Measurements from ENCODE around the gene MRPL23. TPM values are rescaled to one million over a fixed set of nuclear protein-coding genes. Genes with fewer than 3 reads are reported as not detected.

The MRPL23 gene
- total and polyA plus RNA-seq, 3 donors from 2014 or later, result 50.0 to 109 (median 92.1) TPM

DNA sequence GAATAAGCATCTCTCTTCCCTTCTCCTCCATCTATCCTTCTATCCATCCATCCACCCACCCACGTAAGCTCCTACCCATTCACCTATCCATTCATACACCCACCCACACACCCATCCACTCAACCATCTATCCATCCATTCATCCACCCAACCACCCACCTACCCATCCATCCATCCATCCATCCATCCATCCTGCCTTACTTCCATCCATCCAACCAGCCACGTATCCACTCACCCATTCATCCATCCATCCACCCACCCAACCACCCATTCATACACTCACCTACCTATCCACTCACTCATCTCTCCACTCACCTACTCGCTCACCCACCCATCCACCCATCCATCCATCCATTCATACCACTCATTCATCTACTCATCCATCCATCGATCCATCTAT is 14.5 kb upstream of the MRPL23 start:
- TF ChIP-seq, protein P1, sequence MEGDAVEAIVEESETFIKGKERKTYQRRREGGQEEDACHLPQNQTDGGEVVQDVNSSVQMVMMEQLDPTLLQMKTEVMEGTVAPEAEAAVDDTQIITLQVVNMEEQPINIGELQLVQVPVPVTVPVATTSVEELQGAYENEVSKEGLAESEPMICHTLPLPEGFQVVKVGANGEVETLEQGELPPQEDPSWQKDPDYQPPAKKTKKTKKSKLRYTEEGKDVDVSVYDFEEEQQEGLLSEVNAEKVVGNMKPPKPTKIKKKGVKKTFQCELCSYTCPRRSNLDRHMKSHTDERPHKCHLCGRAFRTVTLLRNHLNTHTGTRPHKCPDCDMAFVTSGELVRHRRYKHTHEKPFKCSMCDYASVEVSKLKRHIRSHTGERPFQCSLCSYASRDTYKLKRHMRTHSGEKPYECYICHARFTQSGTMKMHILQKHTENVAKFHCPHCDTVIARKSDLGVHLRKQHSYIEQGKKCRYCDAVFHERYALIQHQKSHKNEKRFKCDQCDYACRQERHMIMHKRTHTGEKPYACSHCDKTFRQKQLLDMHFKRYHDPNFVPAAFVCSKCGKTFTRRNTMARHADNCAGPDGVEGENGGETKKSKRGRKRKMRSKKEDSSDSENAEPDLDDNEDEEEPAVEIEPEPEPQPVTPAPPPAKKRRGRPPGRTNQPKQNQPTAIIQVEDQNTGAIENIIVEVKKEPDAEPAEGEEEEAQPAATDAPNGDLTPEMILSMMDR (IDR thresholded peaks at IDR 0.05), result no peak
- TF ChIP-seq POLR2A (IDR thresholded peaks at IDR 0.05), result no peak
- no peak overlapping the region for H3K27ac ChIP-seq
- WGBS, 2 donors, result 97% methylated on average over 4 of the region's 4 CpGs
- H3K27me3 ChIP-seq, result no peaks in the 10 kb centered on the region
- H3K4me3 ChIP-seq, result no peak overlapping the region
- H3K36me3 ChIP-seq (ENCODE audit: low read depth, missing control alignments), result no peaks in the 10 kb centered on the region
- no peak for DNase-seq
- H3K4me1 ChIP-seq, result peaks cover 27% of the 10 kb centered on the region
- H3K9me3 ChIP-seq, result no peaks in the 10 kb centered on the region
- intact Hi-C loops (cut with DNase I; ENCODE audit: low total_unique reads), result no loop called here

DNA sequence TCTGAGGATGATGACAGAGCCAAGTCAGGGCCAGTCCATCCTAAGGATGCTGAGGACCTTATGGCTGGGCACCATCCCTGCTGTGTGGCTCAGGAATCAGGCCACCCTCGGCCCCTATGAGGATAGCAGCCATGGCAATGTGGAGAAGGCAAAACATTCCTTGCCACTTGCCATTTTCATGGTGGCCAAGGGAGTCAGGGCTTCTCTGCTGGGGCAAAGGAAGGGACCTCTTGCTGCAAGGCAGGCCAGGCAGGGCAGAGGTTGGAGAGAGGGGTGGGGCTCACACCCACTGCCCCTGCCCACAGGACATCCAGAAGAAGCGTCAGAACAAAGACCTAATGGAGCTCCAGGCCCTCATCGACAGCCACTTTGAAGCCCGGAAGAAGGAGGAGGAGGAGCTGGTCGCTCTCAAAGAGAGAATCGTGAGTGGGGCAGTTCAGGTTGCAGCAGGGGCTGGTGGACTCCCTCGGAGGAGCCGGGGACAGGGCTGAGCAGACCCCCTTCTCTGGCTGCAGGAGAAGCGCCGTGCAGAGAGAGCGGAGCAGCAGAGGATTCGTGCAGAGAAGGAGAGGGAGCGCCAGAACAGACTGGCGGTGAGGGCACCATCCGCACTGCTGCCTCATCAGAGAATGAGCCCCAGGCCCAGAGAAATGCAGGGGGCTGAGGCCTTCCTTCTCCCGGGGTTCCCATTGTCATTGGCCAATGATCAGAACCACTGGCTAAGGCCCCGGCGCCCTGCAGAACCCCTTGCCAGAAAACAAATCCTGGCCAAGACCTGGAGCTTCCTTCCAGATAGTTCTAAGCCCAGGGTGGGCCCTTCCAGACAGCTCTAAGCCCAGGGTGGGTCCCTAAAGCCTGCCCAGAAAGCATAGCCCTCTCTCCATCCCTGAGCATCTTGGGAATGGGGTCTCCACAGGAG is 13.5 kb upstream of the MRPL23 start:
- Histone ChIP-seq H3K36me3 (ENCODE audit: low read depth, missing control alignments) (no peaks in the 10 kb centered on the region), H3K27ac (no peak overlapping the region), H3K27me3 (no peaks in the 10 kb centered on the region), H3K4me1 (peaks cover 28% of the 10 kb centered on the region), H3K9me3 (no peaks in the 10 kb centered on the region), H3K4me3 (no peak overlapping the region)
- TF ChIP-seq, protein P1 (IDR thresholded peaks at IDR 0.05), result no peak
- TF ChIP-seq POLR2A (IDR thresholded peaks at IDR 0.05), result no peak
- WGBS, 2 donors, result 86 to 89% methylated on average over 18 of the region's 18 CpGs
- intact Hi-C loops (cut with DNase I; ENCODE audit: low total_unique reads), result no loop called here
- DNase-seq, result no peak

DNA sequence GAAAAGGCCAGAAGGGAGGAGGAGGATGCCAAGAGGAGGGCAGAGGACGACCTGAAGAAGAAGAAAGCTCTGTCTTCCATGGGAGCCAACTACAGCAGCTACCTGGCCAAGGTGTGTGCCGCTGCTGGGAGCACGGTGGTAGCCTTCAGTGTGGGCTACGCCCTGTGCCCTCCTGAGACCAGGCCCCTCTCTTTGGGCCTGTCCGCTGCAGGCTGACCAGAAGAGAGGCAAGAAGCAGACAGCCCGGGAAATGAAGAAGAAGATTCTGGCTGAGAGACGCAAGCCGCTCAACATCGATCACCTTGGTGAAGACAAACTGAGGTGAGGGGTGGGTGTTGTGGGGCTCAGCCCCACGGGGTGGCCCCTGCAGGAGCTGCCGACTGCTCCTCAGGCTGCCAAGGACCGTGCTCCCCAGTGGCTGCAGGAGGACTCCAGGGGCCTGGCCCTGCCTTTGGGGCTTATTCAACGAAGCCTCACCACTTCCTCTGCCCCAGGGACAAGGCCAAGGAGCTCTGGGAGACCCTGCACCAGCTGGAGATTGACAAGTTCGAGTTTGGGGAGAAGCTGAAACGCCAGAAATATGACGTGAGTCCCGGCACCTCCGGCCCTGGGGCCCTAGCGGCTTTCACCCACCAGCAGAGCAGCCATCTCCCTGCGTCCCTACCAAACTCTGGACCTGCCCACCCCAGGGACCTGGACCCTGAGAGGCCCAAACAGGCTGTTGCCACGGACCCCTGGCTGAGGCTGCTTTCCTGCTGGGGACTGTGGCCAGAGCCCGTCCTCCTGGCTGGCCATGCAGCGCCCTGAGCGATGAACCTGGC is 12.6 kb upstream of the MRPL23 start:
- no peak for DNase-seq
- no peaks in the 10 kb centered on the region for H3K27me3 ChIP-seq
- TF ChIP-seq, protein P1 (IDR thresholded peaks at IDR 0.05), result no peak
- TF ChIP-seq POLR2A (IDR thresholded peaks at IDR 0.05), result no peak
- WGBS, 2 donors, result 85% methylated on average over 17 to 23 of the region's 24 CpGs
- H3K4me1 ChIP-seq, result peaks cover 32% of the 10 kb centered on the region
- H3K4me3 ChIP-seq, result no peak overlapping the region
- no peaks in the 10 kb centered on the region for H3K36me3 ChIP-seq (ENCODE audit: low read depth, missing control alignments)
- no peak overlapping the region for H3K27ac ChIP-seq
- H3K9me3 ChIP-seq, result no peaks in the 10 kb centered on the region
- intact Hi-C loops (cut with DNase I; ENCODE audit: low total_unique reads), result no loop called here

DNA sequence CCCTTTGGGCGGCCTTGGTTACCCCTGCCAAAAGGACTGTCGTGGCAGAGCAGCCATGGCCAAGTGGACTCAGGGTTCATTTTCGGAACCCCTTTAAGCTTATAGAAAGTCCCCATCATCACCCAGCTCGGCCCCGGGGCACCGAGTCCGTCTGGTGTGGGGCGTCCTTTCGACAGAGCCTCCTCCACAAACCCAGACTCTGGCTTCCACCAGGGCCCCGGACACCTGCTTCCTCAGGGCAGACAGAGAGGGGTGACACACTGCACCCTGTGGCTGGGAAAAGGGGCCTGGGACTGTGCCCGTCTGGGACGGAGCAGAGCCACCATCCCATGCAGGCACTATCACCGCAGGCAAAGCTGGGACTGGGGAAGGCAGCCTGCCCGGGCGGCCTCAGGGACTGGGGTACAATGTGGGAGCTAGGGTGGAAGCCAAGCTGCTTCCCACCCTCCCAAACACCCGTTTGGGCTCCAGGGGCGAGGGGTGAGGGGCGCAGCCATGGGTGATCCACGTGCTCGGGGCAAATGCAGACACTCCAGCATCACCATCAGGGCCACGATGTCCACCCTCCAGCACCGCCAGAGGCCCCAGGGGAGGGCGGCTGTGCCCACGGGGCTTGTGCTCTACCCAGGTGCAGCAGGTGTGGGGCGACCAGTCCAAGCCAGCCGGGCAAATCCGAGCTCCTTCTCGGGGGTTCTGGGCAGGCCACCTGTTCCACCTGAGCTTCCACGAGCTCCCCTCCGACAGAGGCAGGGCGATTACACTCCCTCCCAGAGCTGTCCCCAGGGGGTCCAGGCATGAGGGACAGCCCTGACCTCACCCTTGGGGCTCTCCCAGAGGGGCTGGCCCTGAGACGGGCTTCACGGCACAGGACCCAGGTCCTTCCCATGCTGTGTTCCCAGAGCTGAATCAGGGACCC is 11.7 kb upstream of the MRPL23 start:
- no peak for DNase-seq
- H3K36me3 ChIP-seq (ENCODE audit: low read depth, missing control alignments), result no peaks in the 10 kb centered on the region

More for the DNA sequence above, 11.7 kb upstream of the MRPL23 start:
- H3K27me3 ChIP-seq, result no peaks in the 10 kb centered on the region
- WGBS, 2 donors, result 93% methylated on average over 31 of the region's 33 CpGs; no CpG with 5 or more reads in 1 of the 2 donors
- H3K4me1 ChIP-seq, result peaks cover 25% of the 10 kb centered on the region
- H3K9me3 ChIP-seq, result no peaks in the 10 kb centered on the region
- intact Hi-C loops (cut with DNase I; ENCODE audit: low total_unique reads), result no loop called here
- no peak for TF ChIP-seq POLR2A (IDR thresholded peaks at IDR 0.05)
- TF ChIP-seq, protein P1 (IDR thresholded peaks at IDR 0.05), result no peak
- H3K27ac ChIP-seq, result no peak overlapping the region
- no peak overlapping the region for H3K4me3 ChIP-seq

Data from testis (tissue), 3 donors.